ENCODE data around the gene PCDH9.
"Not testable (repeated sequence)": the region's sequence is repeated elsewhere in the genome, so short reads cannot be mapped to it uniquely, and the experiment has no call there.

PCDH9 gene

DNA sequence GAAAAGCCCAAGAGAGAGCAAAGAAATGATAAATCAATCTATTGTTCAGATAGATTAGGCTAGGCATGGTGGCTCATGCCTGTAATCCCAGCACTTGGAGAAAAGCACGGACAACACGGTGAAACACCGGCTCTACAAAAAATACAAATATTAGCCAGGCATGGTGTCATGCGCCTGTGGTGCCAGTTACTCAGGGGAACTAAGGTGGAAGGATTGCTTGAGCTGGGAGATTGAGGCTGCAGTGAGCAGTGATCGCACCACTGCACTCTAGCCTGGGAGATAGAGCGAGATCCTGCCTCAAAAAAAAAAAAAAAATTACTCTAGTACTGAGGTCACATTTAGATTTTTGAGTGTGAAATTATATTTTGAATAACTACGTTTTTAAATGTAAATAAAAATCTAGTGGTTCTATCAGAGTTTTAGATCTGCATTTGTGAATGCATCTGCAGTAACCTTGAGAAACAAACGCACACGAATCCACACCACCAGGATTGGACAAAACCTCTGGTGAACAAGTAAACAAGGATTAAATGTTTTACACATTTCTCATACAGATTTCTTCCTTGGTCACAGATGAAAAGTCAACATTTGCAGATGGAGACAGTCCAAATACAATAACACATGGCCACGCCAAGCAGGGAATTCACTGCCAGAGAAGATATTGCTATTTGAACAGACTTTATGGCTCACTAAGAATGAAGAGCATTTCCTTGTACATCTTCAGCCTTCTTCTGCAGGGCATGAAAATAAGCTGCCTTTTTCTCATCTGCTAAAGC is 917.6 kb downstream of the PCDH9 start:
- DNase-seq = peak in 1 of 2 experiments; percentile 26

DNA sequence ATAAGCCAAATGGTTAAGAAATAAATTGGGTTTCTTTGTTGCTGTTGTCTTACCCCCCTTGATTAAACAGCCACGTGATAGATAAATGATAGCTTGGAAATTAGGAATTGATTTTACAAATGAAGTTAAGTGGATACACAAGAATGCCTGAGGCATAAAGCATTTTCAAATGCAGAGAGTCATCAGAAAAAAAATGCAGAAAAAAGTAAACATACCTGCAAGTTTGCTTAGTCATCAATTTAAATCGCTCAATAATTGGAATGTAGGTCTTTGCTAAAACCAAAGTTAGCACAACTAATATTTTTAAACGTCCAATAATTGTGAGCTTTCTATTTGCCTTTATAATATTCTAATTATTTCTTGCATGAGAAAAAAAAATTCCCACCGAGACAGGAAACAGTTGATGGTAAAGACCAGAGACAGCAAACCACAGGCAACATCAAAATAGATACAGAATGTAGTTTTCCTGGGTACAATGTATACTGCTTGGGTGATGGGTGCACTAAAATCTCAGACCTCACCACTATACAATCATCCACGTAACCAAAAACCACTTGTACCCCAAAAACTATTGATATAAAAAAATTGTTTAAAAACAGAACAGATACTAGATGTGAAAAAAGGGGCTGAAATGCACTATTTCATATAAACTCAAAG is 924.0 kb downstream of the PCDH9 start:
- DNase-seq = no peak

DNA sequence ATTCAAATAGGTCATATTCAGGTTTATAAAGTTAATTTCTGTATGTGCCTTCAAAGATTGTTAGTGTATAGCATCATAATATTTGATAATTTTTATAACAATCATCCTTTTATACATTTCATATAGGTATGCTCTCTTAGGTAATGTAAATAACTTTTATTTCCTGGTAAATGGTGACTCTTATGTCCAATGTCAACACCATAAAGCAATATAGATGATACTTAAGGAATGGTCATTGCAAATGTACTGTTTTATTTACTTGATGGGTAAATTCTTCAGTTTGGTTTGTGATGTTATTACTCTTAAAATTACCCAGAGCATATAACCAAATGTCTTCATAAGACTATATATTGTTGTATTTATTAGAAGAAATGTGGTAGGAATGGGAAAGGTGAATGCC is 928.7 kb downstream of the PCDH9 start:
- no peak for DNase-seq

DNA sequence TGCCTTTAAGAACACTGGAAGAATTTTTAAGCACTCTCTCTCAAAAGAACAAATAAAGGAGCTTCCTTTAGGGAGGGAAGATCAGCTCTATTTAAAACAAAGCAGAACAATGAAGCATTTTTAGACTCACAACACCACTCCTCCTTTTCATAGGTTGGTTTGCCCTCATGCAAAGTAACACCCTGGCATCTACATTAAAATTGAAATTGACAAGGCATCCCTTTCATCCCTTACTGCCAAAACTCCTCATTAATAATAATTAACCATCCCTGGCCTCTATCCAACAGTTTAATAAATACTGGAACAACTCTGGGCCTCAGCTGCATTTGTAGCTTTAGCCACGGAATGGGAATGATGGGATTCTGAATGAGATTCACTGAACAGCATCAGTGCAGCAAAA is 929.1 kb downstream of the PCDH9 start:
- DNase-seq = no peak

DNA sequence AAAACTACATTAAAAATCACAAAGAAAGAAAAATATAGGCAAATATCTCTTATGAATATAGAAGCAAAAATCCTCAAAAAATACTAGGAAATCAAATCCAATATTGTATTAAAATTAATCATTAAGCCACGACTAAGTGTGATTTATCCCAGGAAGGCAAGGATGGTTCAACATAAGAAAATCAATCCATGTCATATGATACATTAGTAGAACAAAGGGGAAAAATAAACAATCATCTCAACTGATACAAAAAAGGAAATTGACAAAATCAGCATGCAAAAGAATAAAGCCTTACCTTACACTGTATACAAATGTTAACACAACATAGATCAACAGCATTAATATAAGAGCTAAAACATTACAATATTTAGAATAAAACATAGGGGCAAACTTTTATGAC is 933.3 kb downstream of the PCDH9 start:
- DNase-seq = no peak

DNA sequence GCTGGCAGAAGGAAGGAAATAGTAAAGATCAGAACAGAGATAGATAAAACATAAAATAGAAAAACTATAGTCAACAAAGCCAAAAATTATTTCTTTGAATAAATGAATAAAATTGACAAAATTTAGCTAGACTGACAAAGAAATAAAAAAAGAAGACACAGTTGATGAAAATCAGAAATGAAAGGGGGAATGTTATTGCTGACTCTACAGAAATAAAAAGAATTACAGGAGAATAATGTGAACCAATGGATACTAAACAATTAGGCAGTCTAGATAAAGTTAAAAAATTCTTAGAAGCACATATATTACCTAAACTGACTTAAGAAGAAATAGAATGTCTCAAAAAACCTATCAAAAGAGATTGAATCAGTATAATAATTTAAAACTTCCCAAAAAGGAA is 933.8 kb downstream of the PCDH9 start:
- DNase-seq = no peak

DNA sequence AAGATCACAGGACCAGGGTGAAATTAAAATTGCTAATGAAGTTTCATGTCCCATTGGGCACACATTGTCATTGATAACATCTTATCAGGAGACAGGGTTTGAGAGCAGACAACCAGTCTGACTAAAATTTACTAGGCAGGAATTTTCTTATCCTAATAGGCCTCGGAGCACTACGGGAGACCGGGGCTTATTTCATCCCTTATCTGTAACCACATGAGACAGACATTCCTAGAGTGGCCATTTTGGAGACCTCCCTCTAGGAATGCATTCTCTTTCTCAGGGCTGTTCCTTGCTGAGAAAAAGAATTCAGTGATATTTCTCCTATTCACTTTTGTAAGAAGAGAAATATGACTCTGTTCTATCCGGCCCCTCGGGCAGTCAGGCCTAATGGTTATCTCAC is 943.3 kb downstream of the PCDH9 start:
- DNase-seq = not testable (repeated sequence)

DNA sequence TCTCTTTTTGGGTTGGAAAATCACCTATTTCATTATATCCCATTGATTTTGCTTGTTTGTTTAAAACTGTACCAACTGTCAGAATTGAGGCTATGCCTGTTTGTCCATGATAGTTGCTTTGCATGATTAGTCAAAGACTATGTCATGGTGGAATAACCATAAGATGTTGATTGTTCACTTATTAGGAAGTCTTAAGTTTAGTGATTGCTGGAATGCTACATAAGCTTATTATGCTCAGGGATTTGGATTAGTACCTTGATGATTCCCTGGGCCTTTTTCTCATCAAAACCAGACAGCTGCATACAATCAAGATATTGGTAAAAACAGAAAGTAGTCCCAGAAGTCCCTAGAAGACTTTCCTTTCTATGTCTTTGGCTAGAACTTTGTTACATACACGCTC is 954.7 kb downstream of the PCDH9 start:
- no peak for DNase-seq

DNA sequence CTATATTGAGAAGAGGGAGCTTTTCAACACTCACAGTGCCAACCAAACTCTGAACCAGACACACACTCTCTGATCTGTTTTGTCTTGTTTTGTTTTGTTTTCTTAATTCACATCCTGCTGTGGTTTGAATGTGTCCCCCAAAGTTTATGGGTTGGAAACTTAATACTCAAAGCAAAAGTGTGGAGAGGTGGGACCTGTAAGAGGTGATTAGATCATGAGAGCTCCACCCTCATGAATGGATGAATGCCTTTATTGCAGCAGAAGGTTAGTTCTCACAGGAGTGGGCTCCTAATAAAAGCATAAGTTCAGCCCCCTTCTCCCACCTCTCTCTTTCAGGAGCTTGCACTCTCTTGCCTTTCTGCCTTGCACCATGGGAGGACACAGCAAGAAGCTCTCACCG is 957.1 kb downstream of the PCDH9 start:
- no peak for DNase-seq

DNA sequence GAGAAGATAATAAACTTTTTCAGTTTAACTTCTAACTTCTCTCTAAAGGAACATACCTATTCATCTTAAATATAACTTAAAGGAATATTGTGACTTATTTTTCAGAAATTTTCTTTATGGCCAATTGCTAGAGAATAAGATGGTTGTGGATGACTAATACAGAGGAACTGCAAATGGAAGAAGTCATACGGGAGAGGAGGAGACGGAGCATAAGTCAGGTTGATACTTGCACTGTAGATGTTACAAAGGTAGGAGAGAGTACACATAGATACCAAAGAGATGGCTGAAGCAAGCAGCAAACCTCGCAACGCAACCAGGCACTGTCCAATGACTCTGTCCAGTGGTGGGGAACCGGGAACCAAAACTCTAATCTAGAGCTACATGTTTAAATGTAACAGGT is 963.4 kb downstream of the PCDH9 start:
- no peak for DNase-seq

DNA sequence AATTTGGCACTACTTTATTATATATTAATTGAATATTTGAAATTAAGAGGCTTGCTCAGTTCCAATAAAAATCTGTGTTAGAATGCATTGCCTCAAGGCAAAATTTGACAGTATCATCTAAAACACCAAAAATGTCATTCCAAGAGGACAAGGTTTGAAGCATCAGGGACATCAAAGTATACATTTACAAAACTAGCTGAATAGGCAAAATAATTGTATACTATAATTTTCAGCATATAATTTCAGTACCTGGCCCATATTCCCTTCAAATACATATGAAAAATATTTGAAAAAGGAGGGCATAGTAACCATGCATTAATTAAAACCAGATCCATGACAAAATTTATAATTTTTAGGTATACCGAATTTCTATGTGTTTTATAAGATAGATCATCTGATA is 963.8 kb downstream of the PCDH9 start:
- DNase-seq = no peak

DNA sequence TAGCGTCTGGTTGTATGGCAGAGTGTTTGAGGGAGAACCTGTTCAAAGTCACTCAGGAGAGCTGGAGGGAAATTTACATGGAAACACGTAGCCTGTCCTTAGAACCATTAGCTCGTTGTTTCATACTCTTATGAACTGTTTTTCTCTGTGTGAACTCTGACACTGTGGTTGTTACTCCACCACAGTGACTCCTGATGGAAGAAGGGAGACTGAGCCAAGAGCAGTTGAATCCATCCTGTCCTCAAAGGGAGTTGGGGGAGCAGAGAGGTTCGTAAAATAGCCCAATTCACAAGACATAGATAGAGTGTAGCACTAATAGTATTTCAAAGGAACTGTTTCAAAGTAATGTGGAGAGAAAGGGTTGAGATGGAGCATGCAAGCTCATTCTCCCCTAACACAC is 964.8 kb downstream of the PCDH9 start:
- no peak for DNase-seq

DNA sequence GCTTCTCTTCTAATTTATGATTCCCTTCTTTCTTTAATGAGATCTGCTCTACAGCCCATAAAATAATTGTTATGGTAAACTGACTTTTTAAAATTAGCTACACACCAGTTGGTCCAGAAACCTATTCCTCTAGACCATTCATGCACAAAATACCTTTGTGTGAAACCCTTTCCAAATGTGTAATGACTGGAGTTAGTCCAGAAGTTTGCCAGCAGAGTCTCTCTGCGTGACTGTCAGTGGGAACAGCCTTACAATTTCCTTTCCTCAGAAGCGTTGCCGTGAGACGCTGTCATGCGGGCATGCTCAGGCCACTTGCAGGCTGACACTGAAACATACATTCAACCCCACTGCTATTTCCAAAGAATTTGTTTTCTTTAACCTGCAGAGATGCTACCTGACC is 965.2 kb downstream of the PCDH9 start:
- DNase-seq = peak in 1 of 2 experiments; percentile 10

DNA sequence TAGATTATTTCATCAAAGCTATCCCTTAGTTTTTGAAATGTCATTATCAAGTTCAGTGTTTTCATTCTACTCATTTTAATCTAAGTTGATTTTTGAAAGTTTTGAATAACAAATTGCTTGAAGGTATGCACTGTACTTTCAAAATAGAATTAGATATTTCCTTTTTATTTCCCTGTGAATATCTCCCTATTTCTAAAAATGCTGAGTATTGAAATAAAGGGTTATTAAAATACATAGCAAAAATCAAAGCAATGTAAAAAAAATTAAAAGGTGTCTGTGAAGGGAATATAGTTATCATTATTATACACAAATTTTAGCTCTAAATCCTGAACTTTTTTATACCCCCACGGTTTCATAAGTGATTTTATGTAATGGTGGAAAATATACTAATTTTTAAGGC is 967.8 kb downstream of the PCDH9 start:
- no peak for DNase-seq

DNA sequence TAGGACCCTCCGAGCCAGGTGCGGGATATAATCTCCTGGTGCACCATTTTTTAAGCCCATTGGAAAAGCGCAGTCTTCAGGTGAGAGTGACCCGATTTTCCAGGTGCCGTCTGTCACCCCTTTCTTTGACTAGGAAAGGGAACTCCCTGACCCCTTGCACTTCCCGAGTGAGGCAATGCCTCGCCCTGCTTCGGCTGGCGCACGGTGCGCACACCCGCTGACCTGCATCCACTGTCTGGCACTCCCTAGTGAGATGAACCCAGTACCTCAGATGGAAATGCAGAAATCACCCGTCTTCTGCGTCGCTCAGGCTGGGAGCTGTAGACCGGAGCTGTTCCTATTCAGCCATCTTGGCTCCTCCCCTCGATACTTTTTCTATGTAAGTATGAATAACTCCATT is 970.7 kb downstream of the PCDH9 start:
- not testable (repeated sequence) for DNase-seq
